Midbrain (tissue), 1 donor: ENCODE results near the gene NOL4L.

Experiments
- DNase-seq: peaks from one replicate; lab custom pipeline; 2025; lab: John Stamatoyannopoulos, UW

Gene NOL4L

DNA sequence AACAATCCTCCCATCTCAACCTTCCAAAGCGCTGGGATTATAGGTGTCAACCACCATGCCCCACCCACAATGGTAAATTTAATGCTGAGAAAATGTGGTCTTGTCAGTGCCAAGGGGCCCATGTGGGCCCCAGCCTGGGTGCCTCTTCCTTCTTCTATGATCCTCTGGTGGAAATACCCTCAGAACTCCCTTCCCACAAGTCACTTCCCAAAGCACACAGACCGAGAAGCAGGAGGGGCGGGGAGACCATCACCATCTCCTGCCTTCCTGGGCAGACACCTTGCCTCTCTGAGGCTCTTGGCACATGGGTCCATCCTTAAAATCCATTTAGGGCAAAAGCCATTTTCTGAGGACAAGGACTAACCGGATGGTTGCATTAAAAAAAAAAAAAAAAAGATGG is 59.0 kb downstream of the NOL4L start:
- no peak for DNase-seq

- DNase-seq, result peak; percentile 50
Measured at GRCh38 chr20:32524829-32525501, 60.2 kb downstream of the NOL4L start.

DNA sequence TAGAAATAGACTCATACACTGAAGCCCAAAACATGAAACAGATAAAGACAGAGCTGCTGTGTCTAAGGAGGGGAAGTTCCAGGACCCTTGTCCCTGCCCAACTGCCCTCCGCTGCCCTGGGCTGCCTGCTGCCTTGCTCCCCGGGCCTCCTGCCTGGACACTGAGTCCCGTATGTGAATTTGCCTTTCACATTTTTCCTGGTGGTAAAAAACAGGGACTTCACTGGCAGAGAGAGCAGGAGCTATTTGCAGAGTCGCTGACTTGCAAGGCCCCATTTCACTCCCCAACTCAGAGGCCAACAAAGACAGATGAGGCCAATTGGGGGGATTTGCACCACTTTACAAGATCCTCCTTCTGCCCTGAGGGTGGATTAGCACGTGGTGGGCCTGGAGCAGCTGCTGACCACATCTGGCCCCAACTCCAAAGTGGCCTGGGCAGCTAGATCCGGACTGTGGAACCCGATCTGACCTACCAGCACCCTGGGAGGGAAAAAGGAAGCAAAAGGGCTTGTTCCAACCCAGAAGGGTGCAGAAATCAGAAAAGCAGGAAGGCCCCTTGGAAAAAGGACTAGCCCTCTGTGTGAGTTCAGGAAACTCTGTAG is 61.4 kb downstream of the NOL4L start:
- DNase-seq, result no peak

- DNase-seq, result no peak
Measured at GRCh38 chr20:32522776-32523612, 62.1 kb downstream of the NOL4L start.

GRCh38 chr20:32522526-32522775 is 62.7 kb downstream of the NOL4L start:
- DNase-seq, result no peak

DNA sequence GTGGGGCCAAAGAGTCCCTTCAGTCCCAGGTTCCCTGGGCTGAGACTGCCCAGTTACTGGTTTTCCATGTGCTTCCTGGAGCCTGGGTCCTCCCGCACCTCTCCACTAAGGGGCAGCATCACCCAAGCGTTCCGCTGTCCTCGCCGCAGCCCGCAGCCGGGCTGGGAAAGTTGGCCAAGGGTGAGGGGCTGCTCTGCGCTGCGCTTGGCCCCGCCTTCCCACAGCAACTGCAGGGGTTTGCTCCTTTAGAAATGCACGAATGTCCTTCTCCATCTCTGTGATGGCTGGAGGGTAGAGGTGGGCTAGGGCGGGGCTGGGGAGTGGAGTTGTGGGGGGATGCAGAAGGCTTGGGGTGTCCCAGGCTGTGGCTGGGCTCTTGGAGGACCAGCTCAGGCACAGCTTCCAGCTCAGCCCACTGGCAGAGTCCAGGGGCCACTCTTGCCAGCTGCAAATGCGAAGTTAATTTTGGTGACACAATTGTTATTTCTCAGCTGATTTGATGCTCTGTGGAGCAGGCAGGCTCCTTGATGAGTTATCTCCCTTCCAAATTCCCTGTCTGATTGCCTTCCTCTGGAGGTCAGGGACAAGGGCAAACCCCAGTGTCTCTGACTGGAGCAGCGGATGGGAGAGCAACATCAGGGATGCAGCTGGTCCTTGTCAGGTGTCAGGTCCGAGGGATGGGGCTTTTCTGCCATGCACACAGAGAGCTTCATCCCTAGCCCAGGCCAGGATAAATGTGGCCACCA is 63.2 kb downstream of the NOL4L start:
- peak; percentile 80 for DNase-seq

- no peak for DNase-seq
Measured at GRCh38 chr20:32520927-32521203, 64.3 kb downstream of the NOL4L start.

DNA sequence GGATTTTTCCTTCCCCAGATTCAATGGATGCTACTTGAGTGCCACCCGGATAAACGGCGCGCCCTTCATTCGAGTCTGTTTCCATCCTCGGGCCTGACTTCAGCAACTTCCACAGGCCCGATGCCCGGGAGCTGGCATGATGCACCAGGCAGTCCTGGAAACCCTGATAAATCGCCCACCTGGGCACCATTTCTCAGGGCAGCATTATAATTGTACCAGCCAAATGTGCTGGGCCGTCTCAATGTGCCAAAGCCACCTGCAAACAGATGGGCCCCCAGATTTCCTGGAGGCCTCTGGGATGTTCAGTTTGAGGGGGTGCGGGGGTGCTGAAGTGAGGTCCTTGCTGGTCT is 65.8 kb downstream of the NOL4L start:
- no peak for DNase-seq

DNA sequence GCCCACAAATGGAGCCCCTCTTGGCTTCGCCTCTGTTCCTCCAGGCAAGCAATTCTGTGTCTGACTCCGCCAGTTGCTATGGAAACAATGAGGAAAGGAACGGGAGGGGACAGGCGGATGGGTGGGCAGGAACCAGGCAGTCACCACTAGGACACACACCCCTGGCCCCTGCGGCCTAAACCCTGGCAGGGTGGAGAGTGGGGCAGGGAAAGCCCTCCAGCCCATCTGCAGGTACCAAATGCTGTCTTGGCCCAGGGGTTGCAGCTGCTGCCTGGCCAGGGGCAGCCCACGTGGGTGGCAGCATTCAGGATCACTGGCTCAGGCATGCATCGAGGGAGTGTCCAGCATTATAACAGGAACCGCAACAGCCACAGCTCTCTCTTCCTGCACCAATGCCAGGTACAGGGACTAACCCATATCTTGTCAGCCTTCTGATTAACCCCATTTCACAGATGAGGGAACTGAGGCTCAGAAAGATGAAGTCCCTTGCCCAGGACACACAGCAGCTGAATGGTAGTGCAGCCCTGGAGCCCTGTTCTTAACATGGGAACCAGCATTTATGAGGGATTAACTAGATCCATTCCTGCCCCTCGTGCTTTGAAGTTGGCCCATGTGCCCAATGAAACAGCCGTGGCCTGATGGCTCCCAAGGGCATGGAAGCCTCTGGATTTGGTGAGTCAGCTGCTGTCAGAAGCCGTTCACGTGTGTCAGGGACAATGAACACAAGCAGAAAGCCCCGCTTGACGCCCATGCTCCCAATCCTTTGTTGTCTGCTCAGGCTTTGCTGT is 66.3 kb downstream of the NOL4L start:
- DNase-seq, result no peak

GRCh38 chr20:32517914-32518592 is 67.1 kb downstream of the NOL4L start:
- DNase-seq, result no peak

DNA sequence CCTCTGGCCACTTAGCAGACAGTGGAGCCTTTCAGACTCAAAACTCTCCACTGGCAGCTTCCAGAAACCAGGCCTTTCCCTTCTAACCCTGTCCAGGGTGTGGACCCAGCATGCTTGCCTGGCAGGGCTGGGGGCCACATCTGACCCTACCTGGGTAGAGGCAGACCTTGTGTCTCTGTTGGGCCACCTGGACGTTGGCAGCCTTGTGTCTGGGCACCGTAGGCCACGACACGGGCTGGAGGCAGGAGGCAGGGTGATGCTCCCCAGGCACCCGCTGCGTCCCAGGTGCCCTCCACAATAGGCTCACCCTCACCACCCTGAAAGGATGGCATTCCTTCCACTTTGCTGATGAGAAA is 67.6 kb downstream of the NOL4L start:
- no peak for DNase-seq

DNA sequence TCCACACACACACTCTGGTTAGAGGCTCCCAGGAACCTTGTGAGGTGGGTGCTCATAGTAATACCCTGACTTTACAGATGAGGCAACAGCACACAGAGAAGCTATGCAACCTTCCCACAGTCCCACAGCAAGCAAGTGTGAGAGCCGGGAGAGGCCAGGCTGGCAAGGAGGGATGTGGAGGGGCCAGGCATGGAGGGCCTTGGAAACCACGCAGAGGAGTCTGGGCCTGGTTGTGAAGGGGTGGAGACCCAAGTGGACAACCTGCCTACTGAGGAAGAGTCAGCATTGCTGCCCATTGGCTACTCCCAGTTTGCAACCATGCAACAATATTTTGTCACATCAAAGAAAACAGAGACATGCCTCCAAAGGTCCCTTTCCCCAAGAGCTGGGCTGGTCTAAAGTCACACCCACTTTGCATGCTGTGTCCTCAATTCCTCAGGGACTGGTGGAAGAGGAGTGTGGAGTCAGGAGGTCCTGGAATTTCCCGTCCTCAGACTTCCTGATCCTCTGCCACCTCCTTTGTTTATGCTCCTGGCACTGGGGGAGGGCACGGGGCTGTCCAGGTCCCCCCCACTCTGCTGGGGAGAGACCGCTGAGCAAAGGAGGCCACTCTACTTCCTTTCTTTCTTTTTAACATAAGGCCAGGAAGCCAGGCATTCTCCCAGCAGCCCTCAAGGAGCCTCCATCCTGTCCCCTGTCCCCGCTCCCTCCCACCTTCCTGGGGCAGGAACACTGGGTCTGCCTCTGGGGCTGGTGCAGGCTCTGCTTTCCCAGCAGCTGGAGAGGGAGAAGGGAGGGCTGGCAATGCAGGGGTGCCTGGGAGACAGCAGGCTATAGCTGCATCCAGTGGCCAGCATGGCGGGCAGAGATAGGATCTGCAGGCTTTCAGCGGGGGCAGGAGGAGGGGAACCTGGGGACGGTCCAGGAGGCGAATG is 68.3 kb downstream of the NOL4L start:
- DNase-seq, result peak; percentile 49

- DNase-seq, result no peak
Measured at GRCh38 chr20:32515631-32516101, 69.5 kb downstream of the NOL4L start.

DNA sequence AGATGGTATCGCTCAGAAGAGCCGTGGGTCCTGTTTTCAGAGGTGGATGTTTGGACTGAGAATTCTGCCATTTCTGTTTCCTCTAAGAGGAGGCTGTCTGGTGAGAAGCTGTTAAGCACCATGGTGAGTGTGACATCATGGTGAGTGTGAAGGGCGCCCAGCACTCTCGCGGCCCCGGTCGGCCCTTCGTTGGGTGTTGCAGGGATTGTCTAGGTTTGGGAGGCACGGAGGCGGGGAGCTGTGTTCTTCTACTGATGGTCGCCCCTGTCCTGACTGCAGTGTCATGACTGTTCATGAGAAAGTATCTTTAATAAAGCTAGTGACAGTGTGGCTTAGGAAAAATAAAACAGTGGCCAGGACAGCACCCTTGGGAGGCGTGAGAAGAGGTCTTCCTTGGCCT is 70.4 kb downstream of the NOL4L start:
- DNase-seq, result no peak

DNA sequence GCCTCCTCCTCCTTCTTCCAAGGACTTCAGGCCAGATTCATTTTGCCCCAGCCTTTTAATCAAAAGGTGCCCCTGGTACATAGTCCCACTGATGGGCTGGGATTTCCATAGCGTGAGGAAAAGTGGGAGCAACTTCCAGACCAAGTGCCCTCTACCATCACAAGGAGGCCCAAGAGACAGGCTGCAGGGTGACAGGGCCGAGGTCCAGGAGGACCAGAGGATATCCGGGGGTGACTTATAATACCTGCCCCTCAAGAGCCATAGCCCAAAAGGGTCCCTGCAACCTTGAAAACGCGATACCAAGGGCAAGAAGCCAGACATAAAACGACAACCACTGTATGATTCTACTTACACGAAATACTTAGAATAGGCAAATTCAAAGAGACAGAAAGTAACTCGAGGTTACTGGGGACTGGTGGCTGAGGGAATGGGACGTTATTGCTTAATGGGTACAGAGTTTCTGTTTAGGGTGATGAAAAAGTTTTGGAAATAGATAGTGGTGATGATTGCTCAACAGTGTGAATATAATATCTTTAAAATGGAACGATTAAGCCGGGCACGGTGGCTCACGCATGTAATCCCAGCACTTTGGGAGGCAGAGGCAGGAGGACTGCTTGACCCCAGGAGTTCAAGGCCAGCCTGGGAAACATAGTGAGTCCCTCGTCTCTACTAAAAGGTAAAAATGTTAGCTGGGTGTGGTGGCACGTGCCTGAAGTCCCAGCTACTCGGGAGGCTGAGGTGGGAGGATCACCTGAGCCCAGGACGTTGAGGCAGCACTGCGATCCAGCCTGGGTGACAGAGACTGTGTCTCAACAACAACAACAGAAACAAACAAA is 71.9 kb downstream of the NOL4L start:
- DNase-seq, result no peak

- no peak for DNase-seq
Measured at GRCh38 chr20:32512047-32512385, 73.1 kb downstream of the NOL4L start.

- no peak for DNase-seq
Measured at GRCh38 chr20:32511358-32512046, 73.6 kb downstream of the NOL4L start.

GRCh38 chr20:32510601-32511357 is 74.4 kb downstream of the NOL4L start:
- no peak for DNase-seq
